HepG2 (cell line): ENCODE data around the gene ANKRD13D. TPM values are rescaled to one million over a fixed set of nuclear protein-coding genes. Genes with fewer than 3 reads are reported as not detected.

Experiments used
- CAMTA2 ChIP-seq: sonication (generic); formaldehyde crosslinking; IDR thresholded peaks from 2 replicates; pipeline ENCODE4 v1.4.0; 2020; ENCODE audit warnings: mild to moderate bottlenecking, missing genetic modification reagents, borderline replicate concordance
- CEBPG ChIP-seq: IDR thresholded peaks from 2 replicates; pipeline ENCODE4 v1.6.1; 2016
- CEBPZ ChIP-seq: IDR thresholded peaks from 2 replicates; pipeline ENCODE4 v1.6.1; 2012; ENCODE audit warnings: low read length, improper control_type of control experiment
- CREBL2 ChIP-seq: sonication (generic); formaldehyde crosslinking; IDR thresholded peaks from 2 replicates; pipeline ENCODE4 v1.8.1; 2023; ENCODE audit warnings: missing genetic modification reagents, mild to moderate bottlenecking, borderline replicate concordance
- FOSL1 ChIP-seq: sonication (generic); formaldehyde crosslinking; IDR thresholded peaks from 2 replicates; pipeline ENCODE4 v1.9.0; 2021; ENCODE audit warnings: missing genetic modification reagents, borderline replicate concordance
- MED13 ChIP-seq: sonication (generic); formaldehyde crosslinking; IDR thresholded peaks from 2 replicates; pipeline ENCODE4 v1.5.0; 2020; ENCODE audit warnings: missing genetic modification reagents
- MTF1 ChIP-seq: sonication (generic); formaldehyde crosslinking; IDR thresholded peaks from 2 replicates; pipeline ENCODE4 v1.5.0; 2020; ENCODE audit warnings: missing genetic modification reagents
- MXD1 ChIP-seq: sonication (generic); formaldehyde crosslinking; IDR thresholded peaks from 2 replicates; pipeline ENCODE4 v1.4.0; 2020; ENCODE audit warnings: mild to moderate bottlenecking, missing genetic modification reagents
- MXD4 ChIP-seq: IDR thresholded peaks from 2 replicates; pipeline ENCODE4 v1.6.1; 2016; ENCODE audit warnings: mild to moderate bottlenecking, missing biosample characterization, missing genetic modification reagents
- PAF1 ChIP-seq: IDR thresholded peaks from 2 replicates; pipeline ENCODE4 v1.6.1; 2016; ENCODE audit warnings: missing genetic modification reagents, missing compliant biosample characterization
- PAWR ChIP-seq: sonication (generic); formaldehyde crosslinking; IDR thresholded peaks from 2 replicates; pipeline ENCODE4 v1.4.0; 2020; ENCODE audit warnings: missing genetic modification reagents, mild to moderate bottlenecking, borderline replicate concordance
- REPIN1 ChIP-seq: sonication (generic); formaldehyde crosslinking; IDR thresholded peaks from 2 replicates; pipeline ENCODE4 v1.8.0; 2022; ENCODE audit warnings: missing genetic modification reagents, low read depth, mild to moderate bottlenecking, borderline replicate concordance
- SETDB1 ChIP-seq: sonication (generic); formaldehyde crosslinking; IDR thresholded peaks from 2 replicates; pipeline ENCODE4 v1.5.1; 2020; ENCODE audit warnings: missing genetic modification reagents, mild to moderate bottlenecking, borderline replicate concordance
- SMC3 ChIP-seq: IDR thresholded peaks from 2 replicates; pipeline ENCODE4 v1.6.1; 2011; ENCODE audit warnings: low read length, improper control_type of control experiment
- SOX5 ChIP-seq: IDR thresholded peaks from 2 replicates; pipeline ENCODE4 v1.6.1; 2016; ENCODE audit warnings: borderline replicate concordance
- ZBTB10 ChIP-seq: sonication (generic); formaldehyde crosslinking; IDR thresholded peaks from 2 replicates; pipeline ENCODE4 v1.4.0; 2020; ENCODE audit warnings: missing genetic modification reagents, borderline replicate concordance
- ZFP36L1 ChIP-seq: sonication (generic); formaldehyde crosslinking; IDR thresholded peaks from 2 replicates; pipeline ENCODE4 v1.8.0; 2022; ENCODE audit warnings: mild to moderate bottlenecking, missing genetic modification reagents, moderate library complexity
- ZIK1 ChIP-seq: sonication (generic); formaldehyde crosslinking; IDR thresholded peaks from 2 replicates; pipeline ENCODE4 v1.5.0; 2020; ENCODE audit warnings: mild to moderate bottlenecking, low read depth, missing genetic modification reagents, borderline replicate concordance
- ZKSCAN5 ChIP-seq: sonication (generic); formaldehyde crosslinking; IDR thresholded peaks from 2 replicates; pipeline ENCODE4 v1.5.1; 2020; ENCODE audit warnings: mild to moderate bottlenecking, missing genetic modification reagents
- ZNF362 ChIP-seq: sonication (generic); formaldehyde crosslinking; IDR thresholded peaks from 2 replicates; pipeline ENCODE4 v1.4.0; 2020; ENCODE audit warnings: missing genetic modification reagents, mild to moderate bottlenecking, borderline replicate concordance
- ZNF501 ChIP-seq: sonication (generic); formaldehyde crosslinking; IDR thresholded peaks from 2 replicates; pipeline ENCODE4 v1.5.1; 2020; ENCODE audit warnings: mild to moderate bottlenecking, moderate library complexity, missing genetic modification reagents
- ZSCAN22 ChIP-seq: sonication (generic); formaldehyde crosslinking; IDR thresholded peaks from 2 replicates; pipeline ENCODE4 v1.4.0; 2020; ENCODE audit warnings: mild to moderate bottlenecking, missing genetic modification reagents
- polyA plus RNA-seq, 8 experiments: library from polyadenylated mRNA; depleted of rRNA in 3 of 8; stranded (reverse) in 7 of 8; unstranded in 1 of 8; fragments of >200 nt; fragmentation: Illumina TruSeq in 4 of 8; extraction: Trizol in 4 of 8; gene quantifications; 2 replicates each; pipeline versions ENCODE4 v1.2.1 to v1.2.3, GENCODE V29; 2011 to 2016; ENCODE audit warnings: low read depth in 4 of 8, missing spikeins in 1 of 8, mixed read lengths in 1 of 8; ENCODE audit not compliant: insufficient read depth in 1 of 8
- total RNA-seq, 5 experiments: library from RNA; depleted of rRNA; stranded (reverse); fragments of >200 nt; fragmentation: Illumina TruSeq; extraction: Trizol; gene quantifications; 2 replicates each; pipeline ENCODE4 v1.2.3, GENCODE V29; 2016; ENCODE audit warnings: low read depth in 1 of 5

The ANKRD13D gene
- total and polyA plus RNA-seq, 2 of the 13 experiments (the other 11 are each of a cell fraction or from before 2014, with no cell fraction given): 18.6 to 27.3 TPM

- TF ChIP-seq REPIN1 (CRISPR knock-in tag): 0 out of 2 replicates have a peak, but pooled peaks have one; percentile 18
- no peak for TF ChIP-seq ZBTB10 (CRISPR knock-in tag)
- peak; percentile 65 for TF ChIP-seq SMC3
- TF ChIP-seq ZIK1: no peak
- no peak for TF ChIP-seq MTF1 (CRISPR knock-in tag)
- TF ChIP-seq PAWR (CRISPR knock-in tag): no peak
- no peak for TF ChIP-seq MXD4
- no peak for TF ChIP-seq CREBL2 (CRISPR knock-in tag)
- no peak for TF ChIP-seq ZSCAN22
- TF ChIP-seq PAF1 (CRISPR knock-in tag): no peak
- TF ChIP-seq CEBPZ: no peak
- no peak for TF ChIP-seq MXD1 (CRISPR knock-in tag)
- no peak for TF ChIP-seq CAMTA2 (CRISPR knock-in tag)
- TF ChIP-seq ZNF362 (CRISPR knock-in tag): no peak
- no peak for TF ChIP-seq ZKSCAN5 (CRISPR knock-in tag)
- no peak for TF ChIP-seq SOX5 (CRISPR knock-in tag)
- no peak for TF ChIP-seq MED13 (CRISPR knock-in tag)
- no peak for TF ChIP-seq ZFP36L1 (CRISPR knock-in tag)
- no peak for TF ChIP-seq FOSL1 (CRISPR knock-in tag)
- TF ChIP-seq SETDB1 (CRISPR knock-in tag): no peak
- TF ChIP-seq ZNF501: no peak; the same call in 1 of the 2 replicates
- TF ChIP-seq CEBPG (CRISPR knock-in tag): 0 out of 2 replicates have a peak, but pooled peaks have one; percentile 6
These were observed 26.1 kb upstream of the ANKRD13D start (continued) for GRCh38 chr11:67262731-67263675.
